ENCODE data around the gene MRPL53.

Gene MRPL53

GRCh38 chr2:74507926-74508520, 35.5 kb upstream of the MRPL53 start:
- H3K9ac ChIP-seq (ENCODE audit: low read depth, low read length), result peak overlapping the region; percentile 99; the same call in 1 of the 2 replicates
- peaks cover 11% of the 10 kb centered on the region; the same call in 1 of the 2 replicates for H3K36me3 ChIP-seq (ENCODE audit: insufficient read depth, low read depth, low read length)
- H3K27ac ChIP-seq (ENCODE audit: low read length), result peak overlapping the region; percentile 96
- peak overlapping the region; percentile 100 for H3K4me3 ChIP-seq (ENCODE audit: low read length)
- peaks cover 8% of the 10 kb centered on the region; the same call in 1 of the 2 replicates for H3K4me1 ChIP-seq (ENCODE audit: insufficient read depth, low read length)
- H3K9me3 ChIP-seq (ENCODE audit: insufficient read depth, low read depth, low read length), result no peaks in the 10 kb centered on the region
- peaks cover 91% of the 10 kb centered on the region for H3K27me3 ChIP-seq (ENCODE audit: insufficient read depth, low read length)

- Histone ChIP-seq H3K4me1 (ENCODE audit: insufficient read depth, low read length) (peaks cover 8% of the 10 kb centered on the region; the same call in 1 of the 2 replicates), H3K4me3 (ENCODE audit: low read length) (peak within 1 kb of the TSS; percentile 100), H3K9ac (ENCODE audit: low read depth, low read length) (peak within 1 kb of the TSS; percentile 99), H3K36me3 (ENCODE audit: insufficient read depth, low read depth, low read length) (peaks cover 11% of the 10 kb centered on the region; the same call in 1 of the 2 replicates), H3K27me3 (ENCODE audit: insufficient read depth, low read length) (peaks cover 91% of the 10 kb centered on the region), H3K9me3 (ENCODE audit: insufficient read depth, low read depth, low read length) (no peaks in the 10 kb centered on the region), H3K27ac (ENCODE audit: low read length) (peak within 1 kb of the TSS; percentile 96)
Observed at GRCh38 chr2:74507145-74507925, 34.9 kb upstream of the MRPL53 start, which contains the start of gene PCGF1. TSS of gene PCGF1 (minus strand) at chr2:74507695. CDS start at chr2:74507668, 27 bp downstream.

DNA sequence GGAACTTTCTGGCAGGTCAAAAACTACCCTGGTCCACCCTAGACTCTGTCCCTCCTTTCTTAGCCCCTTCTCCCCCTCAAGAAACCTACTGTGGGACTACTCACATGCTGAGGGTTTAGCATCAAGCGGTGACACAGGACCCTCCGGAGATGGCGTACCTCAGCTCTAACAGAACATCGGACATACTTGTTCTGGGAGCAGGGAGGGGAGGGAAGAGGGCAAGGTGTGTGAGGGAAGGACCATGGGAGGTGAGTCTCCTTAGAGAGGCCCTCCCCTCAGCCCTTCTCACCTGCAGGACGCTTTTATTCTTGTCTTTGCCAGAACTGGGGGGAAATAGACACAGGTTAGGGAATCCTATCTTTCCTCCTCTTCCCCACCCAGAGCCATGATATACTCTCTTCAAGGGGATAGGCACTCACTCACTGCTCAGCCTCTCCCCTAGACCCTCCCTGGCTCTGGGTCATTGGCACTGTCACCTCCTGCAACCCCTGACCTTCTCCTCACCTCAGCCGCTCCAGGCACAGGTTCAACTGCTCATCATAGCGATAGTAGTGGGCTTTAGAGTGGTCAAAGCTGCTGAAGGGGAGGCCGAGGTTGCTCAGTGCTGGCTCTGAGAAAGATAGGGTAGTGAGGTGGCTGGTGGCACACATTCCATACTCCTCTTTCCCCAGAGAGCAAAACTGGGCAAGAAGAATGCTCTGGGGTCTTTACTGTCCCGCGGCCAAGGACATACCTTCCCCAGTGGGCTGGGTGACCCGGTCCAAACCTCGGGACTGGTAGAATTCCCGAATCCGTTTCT, 33.2 kb upstream of the MRPL53 start:
- Histone ChIP-seq H3K27ac (ENCODE audit: low read length) (no peak overlapping the region), H3K4me3 (ENCODE audit: low read length) (no peak overlapping the region), H3K9me3 (ENCODE audit: insufficient read depth, low read depth, low read length) (no peaks in the 10 kb centered on the region; the same call in 1 of the 2 replicates), H3K36me3 (ENCODE audit: insufficient read depth, low read depth, low read length) (peaks cover 11% of the 10 kb centered on the region; the same call in 1 of the 2 replicates), H3K4me1 (ENCODE audit: insufficient read depth, low read length) (peaks cover 11% of the 10 kb centered on the region; the same call in 1 of the 2 replicates), H3K27me3 (ENCODE audit: insufficient read depth, low read length) (peaks cover 91% of the 10 kb centered on the region), H3K9ac (ENCODE audit: low read depth, low read length) (no peak overlapping the region)

- Histone ChIP-seq H3K36me3 (ENCODE audit: insufficient read depth, low read depth, low read length) (peaks cover 11% of the 10 kb centered on the region; the same call in 1 of the 2 replicates), H3K27me3 (ENCODE audit: insufficient read depth, low read length) (peaks cover 91% of the 10 kb centered on the region), H3K4me3 (ENCODE audit: low read length) (no peak overlapping the region), H3K9me3 (ENCODE audit: insufficient read depth, low read depth, low read length) (peaks cover 3% of the 10 kb centered on the region; the same call in 1 of the 2 replicates), H3K9ac (ENCODE audit: low read depth, low read length) (no peak overlapping the region), H3K27ac (ENCODE audit: low read length) (no peak overlapping the region), H3K4me1 (ENCODE audit: insufficient read depth, low read length) (peaks cover 13% of the 10 kb centered on the region; the same call in 1 of the 2 replicates)
Observed at GRCh38 chr2:74504591-74504990, 32.1 kb upstream of the MRPL53 start.

DNA sequence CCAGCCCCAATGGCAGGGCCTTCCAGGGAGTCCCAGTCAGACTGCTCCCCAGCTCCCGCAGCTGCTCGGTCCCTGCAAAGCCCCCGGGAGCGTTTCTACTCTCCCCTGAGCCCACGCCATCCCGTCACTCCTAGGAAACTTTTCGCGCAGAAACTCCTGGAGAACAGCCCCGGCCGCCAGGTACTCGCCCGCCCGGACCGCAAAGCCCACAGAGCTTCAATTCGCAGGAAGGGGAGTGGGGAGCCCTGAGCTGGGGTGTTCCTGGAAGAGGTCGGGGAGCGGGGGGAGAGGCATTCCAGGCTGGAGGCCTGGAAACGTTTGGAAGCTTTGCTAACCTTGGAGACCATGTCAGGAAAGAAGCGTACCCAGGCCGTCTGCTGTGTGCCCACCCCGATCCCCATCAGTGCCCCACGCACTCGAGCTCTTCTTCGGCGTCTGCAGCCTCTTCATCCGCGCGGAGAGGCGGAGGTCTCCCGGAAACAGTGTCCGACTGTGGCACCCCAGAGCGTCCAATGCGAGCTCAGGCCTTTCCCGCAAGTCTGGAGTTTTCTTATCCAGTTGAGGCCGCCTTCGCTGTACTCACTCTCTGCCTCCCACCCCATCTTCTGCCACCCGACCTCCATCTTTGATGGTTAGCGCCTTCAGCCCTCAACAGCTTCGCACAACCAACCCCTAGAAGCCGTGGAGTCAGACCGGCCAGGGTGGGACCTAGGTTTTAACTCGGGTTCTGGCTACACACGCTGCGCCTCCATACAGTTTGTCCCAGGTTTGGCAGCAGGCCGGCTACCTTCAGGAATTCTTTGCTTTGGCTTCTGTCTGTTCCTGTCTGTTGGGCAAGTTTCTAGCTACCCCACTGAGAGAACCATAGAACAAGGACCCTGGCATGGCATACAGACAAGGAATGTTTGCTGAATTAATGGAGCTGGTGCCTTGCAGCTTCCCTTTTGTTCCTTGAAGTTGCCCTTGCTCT, 31.3 kb upstream of the MRPL53 start:
- no peak overlapping the region for H3K9ac ChIP-seq (ENCODE audit: low read depth, low read length)

DNA sequence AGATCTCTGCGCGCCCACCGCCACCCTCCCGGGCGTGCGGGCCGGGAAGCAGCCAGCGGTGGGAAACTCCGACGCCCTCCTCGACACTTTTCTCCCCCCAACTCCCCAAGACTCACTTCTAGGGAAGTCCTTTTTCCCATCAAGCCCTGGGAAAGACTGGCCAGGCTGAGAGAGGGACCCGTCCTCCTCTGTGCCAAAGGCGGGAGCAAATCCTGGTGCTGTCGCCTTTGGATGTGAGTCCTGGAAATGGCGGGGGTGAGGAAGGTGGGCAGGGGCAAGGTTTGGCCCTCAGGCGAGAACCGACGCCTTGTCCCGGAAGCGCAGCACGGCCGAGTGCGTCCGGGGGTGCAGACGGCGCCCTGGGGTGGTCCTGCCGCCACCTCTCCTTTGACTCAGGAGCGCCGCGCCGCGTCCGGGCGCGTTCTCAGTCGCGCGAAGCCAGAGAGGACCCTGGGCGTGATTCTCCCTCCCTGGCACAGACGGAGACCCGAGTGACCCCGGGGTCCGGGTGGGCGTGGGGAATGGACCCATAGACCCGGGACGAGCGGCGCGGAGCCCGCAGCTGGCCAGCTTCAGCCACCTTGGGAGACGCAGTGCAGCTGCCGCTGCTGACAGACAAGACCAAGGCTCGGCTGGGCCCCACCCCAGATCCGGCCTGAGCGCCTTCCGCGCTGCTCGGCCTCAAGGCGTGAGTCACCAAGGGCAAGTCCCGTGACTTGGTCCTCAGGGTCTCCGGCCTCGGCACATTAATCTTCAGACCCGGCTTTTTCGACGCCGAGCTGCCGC, 30.4 kb upstream of the MRPL53 start:
- Histone ChIP-seq H3K9ac (ENCODE audit: low read depth, low read length) (no peak overlapping the region), H3K4me3 (ENCODE audit: low read length) (peak overlapping the region; percentile 66), H3K9me3 (ENCODE audit: insufficient read depth, low read depth, low read length) (peaks cover 3% of the 10 kb centered on the region; the same call in 1 of the 2 replicates), H3K4me1 (ENCODE audit: insufficient read depth, low read length) (peaks cover 7% of the 10 kb centered on the region; the same call in 1 of the 2 replicates), H3K36me3 (ENCODE audit: insufficient read depth, low read depth, low read length) (peaks cover 11% of the 10 kb centered on the region; the same call in 1 of the 2 replicates), H3K27ac (ENCODE audit: low read length) (no peak overlapping the region), H3K27me3 (ENCODE audit: insufficient read depth, low read length) (peaks cover 91% of the 10 kb centered on the region)

More for the DNA sequence above, 31.3 kb upstream of the MRPL53 start:
- Histone ChIP-seq H3K36me3 (ENCODE audit: insufficient read depth, low read depth, low read length) (peaks cover 11% of the 10 kb centered on the region; the same call in 1 of the 2 replicates), H3K9me3 (ENCODE audit: insufficient read depth, low read depth, low read length) (peaks cover 3% of the 10 kb centered on the region; the same call in 1 of the 2 replicates), H3K4me3 (ENCODE audit: low read length) (peak overlapping the region; percentile 66; the same call in 1 of the 2 replicates), H3K4me1 (ENCODE audit: insufficient read depth, low read length) (peaks cover 13% of the 10 kb centered on the region; the same call in 1 of the 2 replicates), H3K27me3 (ENCODE audit: insufficient read depth, low read length) (peaks cover 91% of the 10 kb centered on the region), H3K27ac (ENCODE audit: low read length) (no peak overlapping the region)

DNA sequence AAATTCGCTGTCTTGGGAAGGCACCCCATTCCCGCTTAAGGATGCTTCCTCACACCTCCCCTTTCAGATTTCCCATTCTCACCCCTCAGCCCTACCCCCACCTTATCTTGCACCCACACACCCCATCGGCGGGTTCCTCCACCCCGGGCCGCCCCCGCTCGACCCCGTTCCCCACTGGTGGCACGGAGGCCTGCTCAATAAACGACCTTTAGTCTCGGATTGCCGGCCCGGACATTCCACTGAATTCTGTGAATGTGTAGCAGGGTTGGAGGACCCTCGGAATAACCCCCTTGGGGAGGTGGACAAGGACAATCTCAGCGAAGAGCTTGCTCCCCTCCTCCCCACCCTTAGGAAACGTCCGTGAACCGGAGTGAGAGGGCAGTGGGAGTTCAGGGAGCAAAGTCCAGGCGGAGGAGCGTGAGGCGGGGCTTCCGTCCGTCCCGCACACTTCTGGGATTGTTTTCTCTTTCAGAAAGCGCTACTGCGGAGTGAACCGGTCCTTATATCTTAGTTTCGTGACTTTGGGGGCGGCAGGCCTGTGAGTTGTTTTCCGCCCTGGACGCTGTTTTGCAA, 29.8 kb upstream of the MRPL53 start:
- peaks cover 98% of the 10 kb centered on the region for H3K27me3 ChIP-seq (ENCODE audit: insufficient read depth, low read length)
- no peak overlapping the region for H3K9ac ChIP-seq (ENCODE audit: low read depth, low read length)
- H3K4me3 ChIP-seq (ENCODE audit: low read length), result peak overlapping the region; percentile 66
- H3K9me3 ChIP-seq (ENCODE audit: insufficient read depth, low read depth, low read length), result peaks cover 3% of the 10 kb centered on the region; the same call in 1 of the 2 replicates
- H3K36me3 ChIP-seq (ENCODE audit: insufficient read depth, low read depth, low read length), result peaks cover 11% of the 10 kb centered on the region; the same call in 1 of the 2 replicates
- H3K4me1 ChIP-seq (ENCODE audit: insufficient read depth, low read length), result peaks cover 7% of the 10 kb centered on the region; the same call in 1 of the 2 replicates
- H3K27ac ChIP-seq (ENCODE audit: low read length), result no peak overlapping the region

DNA sequence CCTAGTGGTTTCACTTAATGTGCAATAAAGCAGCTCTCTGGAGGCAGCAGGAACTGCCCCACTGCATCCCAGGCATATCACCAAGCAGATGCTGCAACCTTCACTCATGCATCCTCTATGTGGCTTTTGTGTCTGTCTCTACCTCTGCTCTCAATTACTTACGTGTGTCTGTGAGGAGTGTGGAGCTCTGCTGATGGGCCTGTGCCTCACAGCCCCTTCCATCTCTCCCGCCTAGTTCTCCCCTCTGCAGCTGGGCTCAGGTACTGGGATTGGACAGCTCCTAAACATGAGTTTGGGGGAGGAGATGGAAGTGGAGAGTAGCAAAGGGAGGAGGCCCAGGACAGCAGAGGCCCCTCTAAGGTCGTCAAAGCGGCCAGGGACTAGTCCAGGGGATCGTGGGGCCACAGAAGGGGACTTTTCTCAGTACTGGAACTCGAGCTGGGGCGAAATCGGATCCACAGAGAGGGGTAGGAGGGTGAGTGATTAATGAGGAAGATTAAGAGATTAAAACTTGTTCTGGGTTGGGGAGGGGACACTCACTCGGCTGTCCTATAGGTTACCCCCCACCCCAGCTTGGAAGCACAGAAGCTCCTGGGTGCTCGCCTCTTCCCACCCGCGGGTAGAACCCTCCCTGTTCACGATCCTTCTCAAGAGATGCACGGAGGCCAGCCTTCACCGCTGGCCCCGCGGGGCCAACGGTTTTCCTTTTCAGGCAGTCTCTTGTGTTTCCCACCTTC, 29.0 kb upstream of the MRPL53 start:
- H3K27ac ChIP-seq (ENCODE audit: low read length), result no peak overlapping the region
- H3K36me3 ChIP-seq (ENCODE audit: insufficient read depth, low read depth, low read length), result peaks cover 11% of the 10 kb centered on the region; the same call in 1 of the 2 replicates
- H3K9me3 ChIP-seq (ENCODE audit: insufficient read depth, low read depth, low read length), result peaks cover 3% of the 10 kb centered on the region; the same call in 1 of the 2 replicates
- H3K4me1 ChIP-seq (ENCODE audit: insufficient read depth, low read length), result peaks cover 5% of the 10 kb centered on the region; the same call in 1 of the 2 replicates
- H3K4me3 ChIP-seq (ENCODE audit: low read length), result peak overlapping the region; percentile 66; the same call in 1 of the 2 replicates
- H3K9ac ChIP-seq (ENCODE audit: low read depth, low read length), result no peak overlapping the region
- H3K27me3 ChIP-seq (ENCODE audit: insufficient read depth, low read length), result peaks cover 100% of the 10 kb centered on the region

DNA sequence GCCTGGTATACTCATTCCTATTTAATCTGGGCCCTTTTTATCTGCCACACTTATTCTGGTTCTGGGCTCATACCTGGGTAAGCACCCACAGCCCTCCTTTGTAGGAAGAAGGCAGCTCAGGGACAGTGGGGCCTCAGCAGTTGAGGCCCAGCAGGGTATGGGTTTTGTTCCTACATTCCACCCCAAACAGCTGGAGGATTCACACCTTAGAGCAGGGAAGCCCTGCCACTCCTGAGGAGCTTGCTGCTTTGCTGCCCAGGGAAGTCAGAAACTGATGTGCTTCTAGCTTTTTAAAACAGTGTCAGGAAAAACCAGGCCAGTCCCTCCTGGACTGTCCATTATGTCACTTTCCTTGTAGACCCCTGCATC, 28.1 kb upstream of the MRPL53 start:
- peaks cover 100% of the 10 kb centered on the region for H3K27me3 ChIP-seq (ENCODE audit: insufficient read depth, low read length)
- peaks cover 6% of the 10 kb centered on the region; the same call in 1 of the 2 replicates for H3K36me3 ChIP-seq (ENCODE audit: insufficient read depth, low read depth, low read length)
- peaks cover 3% of the 10 kb centered on the region; the same call in 1 of the 2 replicates for H3K9me3 ChIP-seq (ENCODE audit: insufficient read depth, low read depth, low read length)
- no peak overlapping the region for H3K4me3 ChIP-seq (ENCODE audit: low read length)
- H3K27ac ChIP-seq (ENCODE audit: low read length), result no peak overlapping the region
- H3K9ac ChIP-seq (ENCODE audit: low read depth, low read length), result no peak overlapping the region
- H3K4me1 ChIP-seq (ENCODE audit: insufficient read depth, low read length), result peaks cover 5% of the 10 kb centered on the region; the same call in 1 of the 2 replicates
